HuH-7 (cell line): ENCODE results near the gene TAMALIN.

Experiments used
- DNase-seq: peaks from one replicate; pipeline ENCODE4 v3.0.0; 2011; ENCODE audit warnings: low spot score

The TAMALIN gene

GRCh38 chr12:52055731-52056711, 49.3 kb downstream of the TAMALIN start:
- no peak for DNase-seq

GRCh38 chr12:52056801-52057637, 50.3 kb downstream of the TAMALIN start:
- no peak for DNase-seq

DNA sequence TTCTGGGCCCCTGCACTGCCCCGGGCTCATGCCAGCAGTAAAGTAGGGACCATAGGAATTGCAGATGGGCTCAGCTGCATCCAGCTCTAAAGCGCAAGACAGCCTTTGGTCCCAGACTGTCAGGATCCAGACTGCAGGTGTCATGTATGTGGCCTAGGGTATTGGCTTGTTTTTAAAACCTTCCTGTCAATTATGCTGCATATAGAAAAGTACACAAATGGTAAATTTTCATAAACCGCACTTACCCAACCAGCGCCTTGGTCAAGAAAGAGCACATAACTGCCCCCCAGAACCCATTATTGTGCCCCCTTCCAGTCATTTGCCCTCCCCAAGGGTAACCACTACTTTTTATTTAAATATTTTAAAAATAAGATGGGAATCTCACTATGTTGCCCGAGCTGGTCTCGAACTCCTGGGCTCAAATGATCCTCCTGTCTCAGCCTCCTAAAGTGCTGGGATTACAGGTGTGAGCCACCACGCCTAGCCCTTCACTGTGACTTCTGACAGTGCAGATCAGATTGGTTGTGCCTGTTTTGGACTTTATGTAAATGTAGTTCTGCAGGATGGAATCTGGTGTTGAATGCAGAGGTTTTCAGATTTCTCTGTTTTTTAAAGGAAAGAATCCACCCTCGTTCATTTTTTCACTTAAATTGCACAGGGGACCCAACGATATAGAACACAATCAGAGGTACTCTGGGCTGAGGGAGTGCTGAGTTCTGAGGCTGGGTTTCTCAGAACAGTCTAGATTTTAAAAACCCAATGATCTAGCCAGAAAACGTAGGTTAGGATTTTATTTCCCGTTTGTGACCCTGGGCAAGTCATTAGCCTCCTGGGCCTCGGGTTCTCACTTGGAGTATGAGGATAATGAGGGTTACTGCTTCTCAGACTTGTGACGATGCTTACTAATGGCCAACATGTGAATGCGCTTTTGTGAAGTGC, 51.2 kb downstream of the TAMALIN start:
- no peak for DNase-seq

DNA sequence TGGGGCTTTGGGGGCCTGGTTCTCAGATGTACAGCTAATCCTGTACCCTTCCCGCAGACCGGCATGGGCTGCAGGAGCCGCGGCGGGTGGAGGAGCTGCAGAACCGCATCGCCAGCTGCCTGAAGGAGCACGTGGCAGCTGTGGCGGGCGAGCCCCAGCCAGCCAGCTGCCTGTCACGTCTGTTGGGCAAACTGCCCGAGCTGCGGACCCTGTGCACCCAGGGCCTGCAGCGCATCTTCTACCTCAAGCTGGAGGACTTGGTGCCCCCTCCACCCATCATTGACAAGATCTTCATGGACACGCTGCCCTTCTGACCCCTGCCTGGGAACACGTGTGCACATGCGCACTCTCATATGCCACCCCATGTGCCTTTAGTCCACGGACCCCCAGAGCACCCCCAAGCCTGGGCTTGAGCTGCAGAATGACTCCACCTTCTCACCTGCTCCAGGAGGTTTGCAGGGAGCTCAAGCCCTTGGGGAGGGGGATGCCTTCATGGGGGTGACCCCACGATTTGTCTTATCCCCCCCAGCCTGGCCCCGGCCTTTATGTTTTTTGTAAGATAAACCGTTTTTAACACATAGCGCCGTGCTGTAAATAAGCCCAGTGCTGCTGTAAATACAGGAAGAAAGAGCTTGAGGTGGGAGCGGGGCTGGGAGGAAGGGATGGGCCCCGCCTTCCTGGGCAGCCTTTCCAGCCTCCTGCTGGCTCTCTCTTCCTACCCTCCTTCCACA, 52.0 kb downstream of the TAMALIN start:
- DNase-seq, result no peak

GRCh38 chr12:52059582-52060497, 53.1 kb downstream of the TAMALIN start:
- no peak for DNase-seq

DNA sequence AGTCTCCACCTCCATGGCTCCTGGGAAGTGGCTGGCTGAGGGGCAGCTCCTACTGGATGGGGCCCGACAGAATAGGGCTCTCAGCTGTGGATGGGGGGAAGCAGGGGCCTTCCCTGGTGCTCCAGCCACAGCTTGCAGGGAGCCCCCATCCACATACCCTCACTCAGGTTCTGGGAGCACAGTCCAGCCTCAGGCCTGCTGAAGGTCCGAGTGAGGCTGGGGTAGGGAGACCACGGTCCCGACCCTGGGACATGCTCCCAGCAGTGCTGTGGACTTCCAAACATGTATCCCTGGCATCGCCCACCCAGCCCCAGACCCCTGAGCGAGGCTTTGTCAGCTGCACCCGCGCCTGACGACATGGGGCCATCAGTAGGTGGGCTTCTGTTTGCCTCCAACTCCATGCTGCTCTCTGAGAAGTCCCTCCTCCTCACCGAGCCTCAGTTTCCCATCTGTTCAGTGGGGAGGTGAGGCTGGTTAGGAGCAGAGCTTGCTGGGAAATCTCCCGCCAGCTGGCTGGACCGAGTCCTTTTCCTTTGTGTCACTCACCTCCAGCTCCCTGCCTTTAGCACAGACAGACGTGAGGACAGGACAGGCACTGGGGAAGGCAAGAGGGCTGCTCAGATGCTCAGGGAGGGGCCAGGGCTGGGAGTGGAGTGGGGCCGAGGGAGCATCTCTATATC, 53.9 kb downstream of the TAMALIN start:
- no peak for DNase-seq

- peak; percentile 58 for DNase-seq
Observed at GRCh38 chr12:52061470-52062166, 54.9 kb downstream of the TAMALIN start.

DNA sequence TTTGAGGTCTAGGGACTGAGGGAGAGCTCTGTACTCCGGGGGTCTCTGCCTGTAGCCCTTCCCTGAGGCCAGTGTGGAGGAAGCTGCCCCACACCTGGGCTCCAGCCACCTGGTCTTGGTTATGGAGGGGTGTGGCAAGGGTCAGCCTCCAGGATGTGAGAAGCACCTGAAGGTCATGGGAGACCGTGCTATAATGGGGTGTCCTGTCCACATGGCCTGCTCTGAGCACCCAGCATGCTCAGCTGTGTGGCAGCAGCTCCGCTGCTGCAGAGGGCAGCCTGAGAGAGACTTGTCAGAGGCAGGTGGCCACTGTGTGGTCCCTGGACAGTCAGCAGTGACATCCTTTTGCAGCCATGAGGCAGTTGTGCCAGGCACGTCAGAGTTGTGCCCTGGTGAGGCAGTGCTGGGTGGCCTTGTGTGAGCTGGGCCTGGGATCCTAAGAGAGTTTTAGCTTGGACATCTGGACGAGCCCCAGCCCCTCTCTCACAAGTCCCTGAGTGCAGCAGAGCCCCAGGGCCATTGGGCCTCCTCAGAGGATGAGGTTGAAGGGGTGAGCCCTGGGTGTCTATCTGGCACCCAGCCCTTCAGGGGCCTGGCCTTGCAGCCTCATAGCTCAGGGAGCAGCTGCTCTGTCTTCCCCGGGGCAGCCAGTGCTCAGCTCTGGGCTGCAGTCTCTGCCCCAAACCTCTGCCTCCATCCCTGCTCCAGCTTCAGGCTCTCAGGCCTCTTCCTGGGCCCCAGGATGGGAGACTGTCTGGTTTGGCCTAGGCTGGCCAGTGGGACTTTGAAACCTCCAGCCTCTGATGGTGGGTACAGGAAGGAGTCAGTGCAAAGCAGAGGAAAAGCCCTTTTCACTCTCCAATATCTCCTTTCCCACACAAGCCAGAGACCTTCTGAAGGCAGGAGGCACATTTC, 55.7 kb downstream of the TAMALIN start:
- no peak for DNase-seq

GRCh38 chr12:52063082-52063924, 56.6 kb downstream of the TAMALIN start:
- DNase-seq, result no peak

DNA sequence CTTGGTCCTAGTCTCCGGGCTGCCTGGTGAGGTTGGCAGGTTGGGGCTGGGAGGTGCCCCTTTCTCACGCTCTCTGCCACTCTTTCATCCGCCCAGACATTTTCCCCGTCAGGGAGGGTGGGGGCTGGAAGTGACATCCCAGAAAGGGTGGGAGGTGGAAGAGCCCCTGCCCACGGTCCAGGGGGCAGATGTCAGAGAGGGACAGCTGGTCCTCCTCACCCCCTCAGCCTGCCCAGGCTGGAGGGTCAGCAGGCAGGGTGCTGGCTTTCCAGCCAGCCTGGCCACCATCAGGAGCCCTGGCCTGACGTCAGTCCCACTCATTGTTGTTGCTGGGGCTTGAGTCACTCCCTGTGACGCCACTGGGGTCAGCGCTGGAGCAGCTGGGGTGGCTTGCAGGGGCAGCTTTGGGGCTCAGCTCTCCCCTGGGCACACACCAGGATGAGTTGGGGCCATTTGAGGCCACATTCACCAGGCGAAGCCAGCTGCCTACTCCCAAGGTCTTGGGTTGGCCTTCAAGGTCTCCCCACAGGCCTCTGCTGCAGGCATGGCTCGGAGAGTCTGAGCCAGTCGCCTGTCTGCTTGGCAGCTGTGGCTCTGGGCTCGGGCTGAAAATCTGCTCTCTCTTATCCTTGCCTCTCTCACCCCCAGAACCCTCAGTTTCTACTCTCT, 57.4 kb downstream of the TAMALIN start:
- DNase-seq, result no peak
